ENCODE data around the gene NHLRC4.
A peak's percentile ranks its signal among the peaks of the same experiment; 100 is the strongest.

DNA sequence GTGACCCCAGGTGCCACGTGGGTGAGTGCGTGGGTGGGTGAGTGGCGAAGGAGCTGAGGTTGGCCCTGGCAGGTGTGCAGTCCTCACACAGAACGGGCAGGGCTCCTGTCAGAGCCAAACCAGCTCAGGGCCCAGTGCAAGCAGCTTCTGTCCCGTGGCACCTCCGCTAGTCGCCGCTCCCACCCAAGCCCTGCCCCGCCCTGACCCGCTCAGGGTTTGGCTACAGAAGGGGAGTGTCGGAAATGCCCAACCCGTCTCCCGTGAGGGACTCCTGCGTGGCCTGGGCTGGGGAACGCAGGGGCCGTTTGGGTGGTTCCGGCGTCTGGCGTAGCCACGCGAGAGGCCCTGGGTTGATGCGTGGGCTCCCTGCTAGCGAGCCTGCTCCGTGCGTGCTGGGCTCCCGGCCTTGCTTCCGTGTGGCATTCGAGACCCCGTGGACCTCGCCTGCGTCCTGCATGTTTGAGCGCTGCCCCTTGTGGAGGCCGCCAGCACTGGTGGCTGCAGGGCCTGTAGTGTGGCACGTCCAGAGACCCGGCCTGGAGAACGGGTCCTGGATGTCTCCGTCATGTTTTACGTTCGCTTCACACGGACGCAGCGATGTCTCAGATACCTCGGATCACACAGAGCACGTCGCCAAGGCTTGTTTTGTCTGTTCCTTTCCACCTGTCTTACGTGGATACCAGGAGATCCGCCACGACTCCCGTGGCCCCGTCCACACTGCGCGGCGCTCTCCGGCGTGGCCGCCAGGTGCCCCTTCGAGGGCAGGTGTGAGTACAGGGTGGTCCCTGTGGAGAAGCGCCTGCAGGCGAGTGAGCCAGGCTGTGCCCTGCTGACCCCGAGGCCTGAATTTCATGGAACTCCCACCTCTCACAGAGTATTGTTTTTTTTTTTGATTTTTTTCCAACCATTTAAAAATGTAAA, 29.1 kb upstream of the NHLRC4 start:
- TF ChIP-seq SMC3 (IDR thresholded peaks at IDR 0.05) (no peak), SREBF2 (IDR thresholded peaks at IDR 0.05) (no peak), ESRRA (IDR thresholded peaks at IDR 0.05; ENCODE audit: borderline replicate concordance, low read length) (no peak), POLR2AphosphoS2 (conservative IDR thresholded peaks at IDR 0.05; ENCODE audit: low read length) (no peak), PBX3 (IDR thresholded peaks at IDR 0.05) (no peak), EP300 (IDR thresholded peaks at IDR 0.05) (no peak), RNF2 (IDR thresholded peaks at IDR 0.05; ENCODE audit: borderline replicate concordance, low read depth) (no peak), NR3C1 (IDR thresholded peaks at IDR 0.05) (no peak), MAZ (IDR thresholded peaks at IDR 0.05; ENCODE audit: borderline replicate concordance, low read depth, low read length) (no peak)
- TF ChIP-seq, protein P1, sequence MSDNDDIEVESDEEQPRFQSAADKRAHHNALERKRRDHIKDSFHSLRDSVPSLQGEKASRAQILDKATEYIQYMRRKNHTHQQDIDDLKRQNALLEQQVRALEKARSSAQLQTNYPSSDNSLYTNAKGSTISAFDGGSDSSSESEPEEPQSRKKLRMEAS (IDR thresholded peaks at IDR 0.05) = no peak
- TF ChIP-seq, protein P2, sequence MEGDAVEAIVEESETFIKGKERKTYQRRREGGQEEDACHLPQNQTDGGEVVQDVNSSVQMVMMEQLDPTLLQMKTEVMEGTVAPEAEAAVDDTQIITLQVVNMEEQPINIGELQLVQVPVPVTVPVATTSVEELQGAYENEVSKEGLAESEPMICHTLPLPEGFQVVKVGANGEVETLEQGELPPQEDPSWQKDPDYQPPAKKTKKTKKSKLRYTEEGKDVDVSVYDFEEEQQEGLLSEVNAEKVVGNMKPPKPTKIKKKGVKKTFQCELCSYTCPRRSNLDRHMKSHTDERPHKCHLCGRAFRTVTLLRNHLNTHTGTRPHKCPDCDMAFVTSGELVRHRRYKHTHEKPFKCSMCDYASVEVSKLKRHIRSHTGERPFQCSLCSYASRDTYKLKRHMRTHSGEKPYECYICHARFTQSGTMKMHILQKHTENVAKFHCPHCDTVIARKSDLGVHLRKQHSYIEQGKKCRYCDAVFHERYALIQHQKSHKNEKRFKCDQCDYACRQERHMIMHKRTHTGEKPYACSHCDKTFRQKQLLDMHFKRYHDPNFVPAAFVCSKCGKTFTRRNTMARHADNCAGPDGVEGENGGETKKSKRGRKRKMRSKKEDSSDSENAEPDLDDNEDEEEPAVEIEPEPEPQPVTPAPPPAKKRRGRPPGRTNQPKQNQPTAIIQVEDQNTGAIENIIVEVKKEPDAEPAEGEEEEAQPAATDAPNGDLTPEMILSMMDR (IDR thresholded peaks at IDR 0.05) = peak; percentile 10; the same call in 1 of the 3 replicates
